Omental fat pad (tissue), 4 donors: ENCODE measurements around the gene PHGDH. TPM values are rescaled to one million over a fixed set of nuclear protein-coding genes. Genes with fewer than 3 reads are reported as not detected.

ENCODE experiments used
- ATAC-seq: fragments of 150-250 bp; one replicate; pipeline ENCODE4 v1.9.1; 2016; ENCODE audit warnings: mild to moderate bottlenecking, moderate library complexity; ENCODE audit not compliant: low FRiP score
- DNase-seq: peaks from one replicate; pipeline ENCODE4 v3.0.0-alpha.2; 2019; ENCODE audit warnings: low spot score
- total RNA-seq, 4 donors: library from RNA; depleted of rRNA; stranded (reverse); fragments of >200 nt; gene quantifications; one replicate each; pipeline ENCODE4 v1.1.0, GENCODE V29; 2016
- TF ChIP-seq, protein P1 (sequence below), 3 donors: fragments of 450-650 bp; IDR thresholded peaks; one replicate each; pipeline ENCODE4 v1.5.1; 2016 to 2017; ENCODE audit warnings: antibody characterized with exemption in 3 of 3, mild to moderate bottlenecking in 3 of 3, moderate library complexity in 2 of 3

Gene PHGDH
- total RNA-seq, 4 donors from 2014 or later: 21.5 to 95.4 (median 28.4) TPM

DNA sequence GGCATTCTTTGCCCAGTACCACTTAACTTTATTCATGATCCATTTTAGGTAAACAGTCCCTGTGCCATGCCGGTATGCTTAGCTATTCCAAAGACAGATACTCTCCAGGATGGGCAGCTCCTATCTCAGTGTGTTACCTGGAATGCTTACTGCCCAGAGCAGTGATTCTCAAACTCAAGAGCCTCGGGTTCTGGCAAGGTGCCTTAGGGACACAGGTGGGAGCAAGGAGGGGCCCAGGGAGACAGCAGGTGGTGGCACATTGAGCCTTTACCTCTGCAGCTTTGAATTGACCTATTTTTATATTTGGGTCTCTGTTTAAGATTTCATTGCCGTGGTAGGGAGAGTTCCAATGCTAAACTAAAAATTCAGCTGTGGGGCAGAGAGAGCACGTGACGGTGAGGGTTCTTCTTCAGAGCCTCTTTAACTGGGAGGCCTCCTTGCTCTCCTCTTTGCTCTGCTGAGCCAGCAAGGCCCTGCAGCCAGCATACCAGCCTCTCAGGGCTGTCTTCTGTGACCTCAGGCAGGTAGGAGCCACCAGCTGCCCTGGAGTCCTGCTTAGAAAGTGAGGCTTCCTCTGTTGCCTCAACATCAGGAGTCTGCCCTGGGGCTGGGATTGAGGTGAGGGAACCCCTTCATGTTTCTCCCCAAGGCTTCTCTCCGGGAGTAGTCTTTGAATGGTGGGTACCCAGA is 20.2 kb downstream of the PHGDH start:
- ATAC-seq: no peak
- DNase-seq: no peak
- TF ChIP-seq, protein P1, sequence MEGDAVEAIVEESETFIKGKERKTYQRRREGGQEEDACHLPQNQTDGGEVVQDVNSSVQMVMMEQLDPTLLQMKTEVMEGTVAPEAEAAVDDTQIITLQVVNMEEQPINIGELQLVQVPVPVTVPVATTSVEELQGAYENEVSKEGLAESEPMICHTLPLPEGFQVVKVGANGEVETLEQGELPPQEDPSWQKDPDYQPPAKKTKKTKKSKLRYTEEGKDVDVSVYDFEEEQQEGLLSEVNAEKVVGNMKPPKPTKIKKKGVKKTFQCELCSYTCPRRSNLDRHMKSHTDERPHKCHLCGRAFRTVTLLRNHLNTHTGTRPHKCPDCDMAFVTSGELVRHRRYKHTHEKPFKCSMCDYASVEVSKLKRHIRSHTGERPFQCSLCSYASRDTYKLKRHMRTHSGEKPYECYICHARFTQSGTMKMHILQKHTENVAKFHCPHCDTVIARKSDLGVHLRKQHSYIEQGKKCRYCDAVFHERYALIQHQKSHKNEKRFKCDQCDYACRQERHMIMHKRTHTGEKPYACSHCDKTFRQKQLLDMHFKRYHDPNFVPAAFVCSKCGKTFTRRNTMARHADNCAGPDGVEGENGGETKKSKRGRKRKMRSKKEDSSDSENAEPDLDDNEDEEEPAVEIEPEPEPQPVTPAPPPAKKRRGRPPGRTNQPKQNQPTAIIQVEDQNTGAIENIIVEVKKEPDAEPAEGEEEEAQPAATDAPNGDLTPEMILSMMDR (IDR thresholded peaks at IDR 0.05): no peak

- DNase-seq (no peak), ATAC-seq (no peak)
- TF ChIP-seq, protein P1 (IDR thresholded peaks at IDR 0.05): no peak
These were observed 20.9 kb downstream of the PHGDH start for GRCh38 chr1:119732465-119733168.

DNA sequence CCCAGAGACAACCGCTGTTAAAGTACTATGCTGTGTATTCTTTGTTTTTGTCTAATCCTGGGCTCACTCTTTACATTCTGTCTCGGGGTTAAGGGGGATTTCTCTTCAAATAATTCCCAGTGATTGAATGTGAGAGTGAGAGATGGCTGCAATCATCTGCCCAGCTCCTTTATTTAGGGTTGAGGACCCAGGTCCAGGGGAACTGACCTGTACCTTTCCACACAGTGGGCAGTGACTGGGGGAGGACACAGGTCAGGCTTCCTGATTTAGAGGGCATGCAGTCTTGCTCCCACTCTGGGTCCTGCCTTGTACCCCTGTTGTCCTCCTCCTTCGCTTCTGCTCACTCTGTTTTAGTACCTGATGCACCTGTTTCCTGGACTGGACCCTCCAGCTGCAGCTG is 22.0 kb downstream of the PHGDH start:
- TF ChIP-seq, protein P1 (IDR thresholded peaks at IDR 0.05): no peak

DNA sequence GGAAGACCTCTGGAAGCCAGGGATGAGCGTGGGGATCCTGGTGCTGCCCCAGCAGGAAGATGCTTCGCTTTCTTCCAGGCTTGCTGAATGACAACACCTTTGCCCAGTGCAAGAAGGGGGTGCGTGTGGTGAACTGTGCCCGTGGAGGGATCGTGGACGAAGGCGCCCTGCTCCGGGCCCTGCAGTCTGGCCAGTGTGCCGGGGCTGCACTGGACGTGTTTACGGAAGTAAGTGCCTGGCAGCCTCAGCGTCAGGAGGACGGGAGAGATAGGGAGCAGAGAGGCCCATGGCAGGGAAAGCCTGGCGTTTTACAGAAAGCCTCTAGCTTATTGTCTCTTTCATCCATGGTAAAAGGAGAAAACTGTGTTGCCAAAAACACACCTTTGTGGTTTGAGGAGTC is 23.5 kb downstream of the PHGDH start:
- no peak for ATAC-seq

More for the DNA sequence above, 22.0 kb downstream of the PHGDH start:
- DNase-seq (no peak), ATAC-seq (no peak)

DNA sequence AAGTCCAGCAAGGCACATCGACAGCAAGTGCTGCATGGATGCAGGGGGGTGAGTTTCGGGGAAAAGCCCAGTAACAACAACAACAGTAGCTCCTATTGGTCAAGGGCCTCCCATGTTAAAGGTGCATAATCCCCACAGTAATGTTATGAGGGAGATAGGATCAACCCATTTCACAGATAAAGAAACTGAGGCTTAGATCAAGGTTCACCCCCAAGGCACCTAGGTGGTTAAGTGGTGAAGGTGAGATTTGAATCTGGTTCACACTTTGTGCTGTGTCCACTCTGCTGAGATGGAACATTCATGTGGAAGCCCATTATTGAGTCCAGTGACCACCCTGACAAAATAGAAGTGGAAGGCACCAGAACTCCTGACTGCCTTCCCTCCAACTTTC is 24.9 kb downstream of the PHGDH start:
- ATAC-seq (no peak), DNase-seq (no peak)
- TF ChIP-seq, protein P1 (IDR thresholded peaks at IDR 0.05): no peak

More for the DNA sequence above, 23.5 kb downstream of the PHGDH start:
- DNase-seq: no peak
- TF ChIP-seq, protein P1 (IDR thresholded peaks at IDR 0.05): no peak

DNA sequence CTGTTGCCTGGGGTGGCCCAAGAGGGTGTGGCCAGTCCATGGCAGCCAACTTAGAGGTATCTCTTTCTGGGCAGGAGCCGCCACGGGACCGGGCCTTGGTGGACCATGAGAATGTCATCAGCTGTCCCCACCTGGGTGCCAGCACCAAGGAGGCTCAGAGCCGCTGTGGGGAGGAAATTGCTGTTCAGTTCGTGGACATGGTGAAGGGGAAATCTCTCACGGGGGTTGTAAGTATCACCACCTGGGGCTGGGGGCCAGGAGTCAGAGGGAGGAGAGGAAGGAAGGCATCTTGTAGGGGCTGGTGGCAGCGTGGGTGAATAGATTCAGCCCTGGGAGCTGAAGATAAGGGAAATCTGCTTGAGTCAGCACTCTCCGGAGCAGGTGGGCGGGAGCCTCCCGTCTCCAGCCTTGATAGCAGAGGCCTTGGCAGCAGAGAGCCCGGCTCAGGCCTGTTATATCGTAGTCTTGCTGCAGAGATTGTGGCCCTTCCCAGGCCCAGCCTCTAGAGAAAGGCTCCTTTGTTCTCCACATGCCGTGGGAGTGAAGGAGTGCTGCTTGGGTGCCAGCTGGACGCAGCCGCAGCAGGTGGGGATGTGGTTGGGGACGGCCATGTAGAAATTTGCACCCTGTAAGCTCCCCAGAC is 25.4 kb downstream of the PHGDH start:
- ATAC-seq (peak; percentile 10), DNase-seq (no peak)

More for the DNA sequence above, 25.4 kb downstream of the PHGDH start:
- TF ChIP-seq, protein P1 (IDR thresholded peaks at IDR 0.05): no peak
